GM12873 (cell line): Measurements from ENCODE around the gene KCNK3.

Source experiments
- CTCF ChIP-seq: IDR thresholded peaks from 2 replicates; pipeline ENCODE4 v1.5.1; 2012; ENCODE audit warnings: low read depth, mild to moderate bottlenecking, moderate library complexity, low read length, control low read depth; ENCODE audit not compliant: insufficient read depth; ENCODE audit errors: missing control alignments

Gene KCNK3

GRCh38 chr2:26685989-26686839 is 6.3 kb upstream of the KCNK3 start:
- TF ChIP-seq CTCF: no peak

GRCh38 chr2:26687328-26687727 is 5.2 kb upstream of the KCNK3 start:
- no peak for TF ChIP-seq CTCF

- no peak for TF ChIP-seq CTCF
These were observed 4.7 kb upstream of the KCNK3 start for GRCh38 chr2:26687801-26688200.

GRCh38 chr2:26691161-26691560 is 1.4 kb upstream of the KCNK3 start:
- TF ChIP-seq CTCF: no peak

- TF ChIP-seq CTCF: no peak
These were observed 642 bp upstream of the KCNK3 start for GRCh38 chr2:26691881-26692278.

- no peak for TF ChIP-seq CTCF
These were observed 651 bp downstream of the KCNK3 start for GRCh38 chr2:26692897-26693849.

- no peak for TF ChIP-seq CTCF
These were observed 1.5 kb downstream of the KCNK3 start for GRCh38 chr2:26694001-26694400.
